Chondrocyte (in vitro differentiated cells): ENCODE measurements around the gene PIGH. TPM values are rescaled to one million over a fixed set of nuclear protein-coding genes. Genes with fewer than 3 reads are reported as not detected.
A peak's percentile ranks its signal among the peaks of the same experiment; 100 is the strongest.

Source experiments
- DNase-seq: peaks from one replicate; pipeline ENCODE4 v3.0.0; 2021; ENCODE audit warnings: mixed read lengths, low spot score
- H3K27ac Mint-ChIP-seq: one replicate; pipeline ENCODE4 v1.8.0; 2021; ENCODE audit warnings: mild to moderate bottlenecking, moderate library complexity, mixed read lengths; ENCODE audit not compliant: unreplicated experiment
- H3K27me3 Mint-ChIP-seq: 2 replicates; pipeline ENCODE4 v1.8.0; 2021; ENCODE audit warnings: low read depth, mixed read lengths
- H3K36me3 Mint-ChIP-seq: 2 replicates; pipeline ENCODE4 v1.8.0; 2021; ENCODE audit warnings: low read depth, mixed read lengths
- H3K4me1 Mint-ChIP-seq: 2 replicates; pipeline ENCODE4 v1.8.0; 2021; ENCODE audit warnings: low read depth, mild to moderate bottlenecking, mixed read lengths
- H3K4me3 Mint-ChIP-seq: one replicate; pipeline ENCODE4 v1.8.0; 2021; ENCODE audit warnings: mild to moderate bottlenecking, moderate library complexity, mixed read lengths; ENCODE audit not compliant: unreplicated experiment
- H3K9me3 Mint-ChIP-seq: 2 replicates; pipeline ENCODE4 v1.8.0; 2021; ENCODE audit warnings: low read depth, mixed read lengths
- CTCF ChIP-seq: fragments of 200-600 bp; sonication (generic); IDR thresholded peaks from 2 replicates; pipeline ENCODE4 v1.5.0; 2021; ENCODE audit warnings: antibody characterized with exemption, mild to moderate bottlenecking, moderate library complexity
- total RNA-seq: library from RNA; stranded (reverse); gene quantifications from 3 replicates; pipeline ENCODE4 v1.2.1, GENCODE V29; 2021

The PIGH gene
- total RNA-seq, 1 donor from 2014 or later: 19.0 TPM

DNA sequence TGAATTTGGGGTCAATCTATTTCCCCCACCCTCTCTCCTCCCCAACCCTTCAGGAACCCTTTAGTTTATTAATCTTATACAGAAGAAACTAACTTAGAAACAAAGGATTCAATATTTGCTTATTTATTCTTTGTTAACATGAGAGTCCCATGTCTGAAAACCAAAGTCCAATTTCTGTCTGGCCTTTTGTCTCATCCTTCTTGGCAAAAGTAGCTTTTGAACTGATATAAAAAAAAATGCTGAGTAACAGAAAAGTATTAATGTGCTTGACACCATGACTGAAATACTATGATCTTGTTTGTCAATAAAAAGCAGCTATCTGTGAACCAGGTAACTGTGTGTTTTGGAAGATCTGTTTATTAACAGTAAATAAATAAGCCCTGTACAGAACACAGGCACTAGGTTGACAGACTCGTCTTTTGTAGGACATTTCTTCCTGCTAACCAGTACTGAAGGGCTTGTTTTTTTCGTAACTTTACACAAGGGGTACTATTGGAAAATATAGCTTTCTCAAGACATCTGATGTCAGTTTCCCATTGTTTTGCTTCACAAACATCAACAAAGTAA lies 10.8 kb downstream of the PIGH start:
- no peak for TF ChIP-seq CTCF
- peaks cover 7% of the 10 kb centered on the region for H3K36me3 Mint-ChIP-seq
- H3K27me3 Mint-ChIP-seq: no peaks in the 10 kb centered on the region
- no peaks in the 10 kb centered on the region for H3K4me1 Mint-ChIP-seq
- no peak for DNase-seq
- no peak overlapping the region for H3K27ac Mint-ChIP-seq
- no peaks in the 10 kb centered on the region for H3K9me3 Mint-ChIP-seq
- H3K4me3 Mint-ChIP-seq: no peak overlapping the region

GRCh38 chr14:67586369-67586768 lies 13.7 kb downstream of the PIGH start:
- Mint-ChIP-seq H3K9me3 (no peaks in the 10 kb centered on the region), H3K36me3 (peaks cover 4% of the 10 kb centered on the region), H3K27me3 (no peaks in the 10 kb centered on the region), H3K4me1 (no peaks in the 10 kb centered on the region), H3K4me3 (no peak overlapping the region), H3K27ac (no peak overlapping the region)
- DNase-seq: no peak
- TF ChIP-seq CTCF: no peak

- DNase-seq: no peak
- Mint-ChIP-seq H3K4me3 (no peak overlapping the region), H3K4me1 (no peaks in the 10 kb centered on the region), H3K27me3 (no peaks in the 10 kb centered on the region), H3K27ac (no peak overlapping the region), H3K36me3 (peaks cover 4% of the 10 kb centered on the region), H3K9me3 (no peaks in the 10 kb centered on the region)
- no peak for TF ChIP-seq CTCF
Observed at GRCh38 chr14:67584978-67585377, 15.1 kb downstream of the PIGH start.

GRCh38 chr14:67583711-67584644 lies 16.1 kb downstream of the PIGH start:
- Mint-ChIP-seq H3K4me1 (no peaks in the 10 kb centered on the region), H3K27ac (no peak overlapping the region), H3K9me3 (no peaks in the 10 kb centered on the region), H3K36me3 (peaks cover 2% of the 10 kb centered on the region), H3K4me3 (no peak overlapping the region), H3K27me3 (no peaks in the 10 kb centered on the region)
- no peak for DNase-seq
- TF ChIP-seq CTCF: peak; percentile 83

GRCh38 chr14:67582061-67582460 lies 18.0 kb downstream of the PIGH start:
- H3K36me3 Mint-ChIP-seq: no peaks in the 10 kb centered on the region
- H3K4me1 Mint-ChIP-seq: no peaks in the 10 kb centered on the region
- TF ChIP-seq CTCF: no peak
- no peak for DNase-seq
- H3K9me3 Mint-ChIP-seq: no peaks in the 10 kb centered on the region
- H3K27ac Mint-ChIP-seq: no peak overlapping the region
- H3K27me3 Mint-ChIP-seq: no peaks in the 10 kb centered on the region
- no peak overlapping the region for H3K4me3 Mint-ChIP-seq
